GM23248 (cell line): ENCODE results near the gene C2CD2. TPM values are rescaled to one million over a fixed set of nuclear protein-coding genes. Genes with fewer than 3 reads are reported as not detected.

Source experiments
- DNase-seq: peaks from one replicate; pipeline ENCODE4 v3.0.0-alpha.2; 2015
- H2AFZ ChIP-seq: fragments of 200-600 bp; sonication (generic); 2 replicates; pipeline ENCODE4 v1.6.1; 2016; ENCODE audit warnings: antibody characterized with exemption
- H3F3A ChIP-seq: fragments of 200-600 bp; sonication (generic); 2 replicates; pipeline ENCODE4 v1.6.1; 2016; ENCODE audit warnings: mild to moderate bottlenecking, antibody characterized with exemption, mixed run types; ENCODE audit not compliant: insufficient read depth
- H3K27ac ChIP-seq: fragments of 200-600 bp; sonication (generic); 2 replicates; pipeline ENCODE4 v1.5.1; 2016; ENCODE audit warnings: mild to moderate bottlenecking
- H3K27me3 ChIP-seq: fragments of 200-600 bp; sonication (generic); replicated peaks from 2 replicates; pipeline ENCODE4 v1.6.1; 2016; ENCODE audit warnings: mild to moderate bottlenecking; ENCODE audit not compliant: insufficient read depth
- H3K36me3 ChIP-seq: fragments of 200-600 bp; sonication (generic); 2 replicates; pipeline ENCODE4 v1.6.1; 2016; ENCODE audit warnings: low read depth, mild to moderate bottlenecking
- H3K4me1 ChIP-seq: fragments of 200-600 bp; sonication (generic); 2 replicates; pipeline ENCODE4 v1.6.1; 2016; ENCODE audit warnings: mild to moderate bottlenecking; ENCODE audit not compliant: insufficient read depth
- H3K4me2 ChIP-seq: fragments of 200-600 bp; sonication (generic); one replicate; pipeline ENCODE4 v1.6.1; 2016; ENCODE audit warnings: mild to moderate bottlenecking; ENCODE audit not compliant: unreplicated experiment
- H3K4me3 ChIP-seq: fragments of 200-600 bp; sonication (generic); 2 replicates; pipeline ENCODE4 v1.5.1; 2016; ENCODE audit warnings: mild to moderate bottlenecking
- H3K79me2 ChIP-seq: fragments of 200-600 bp; sonication (generic); 2 replicates; pipeline ENCODE4 v1.6.1; 2016; ENCODE audit warnings: mild to moderate bottlenecking; ENCODE audit not compliant: insufficient read depth
- H3K9ac ChIP-seq: fragments of 200-600 bp; sonication (generic); 2 replicates; pipeline ENCODE4 v1.6.1; 2016; ENCODE audit warnings: mild to moderate bottlenecking
- H3K9me2 ChIP-seq: fragments of 200-600 bp; sonication (generic); 2 replicates; pipeline ENCODE4 v1.6.1; 2016; ENCODE audit warnings: mixed run types, mild to moderate bottlenecking, moderate library complexity; ENCODE audit not compliant: insufficient read depth
- H3K9me3 ChIP-seq: fragments of 200-600 bp; sonication (generic); one replicate; pipeline ENCODE4 v1.6.1; 2017; ENCODE audit warnings: low read depth
- H4K20me1 ChIP-seq: fragments of 200-600 bp; sonication (generic); 2 replicates; pipeline ENCODE4 v1.6.0; 2016; ENCODE audit not compliant: insufficient read depth
- EZH2 ChIP-seq: fragments of 200-600 bp; sonication (generic); IDR thresholded peaks from 2 replicates; pipeline ENCODE4 v1.6.1; 2018; ENCODE audit warnings: antibody characterized with exemption, mild to moderate bottlenecking; ENCODE audit not compliant: insufficient read depth, poor library complexity, severe bottlenecking
- EZH2phosphoT487 ChIP-seq: fragments of 200-600 bp; sonication (generic); IDR thresholded peaks from 2 replicates; pipeline ENCODE4 v1.6.1; 2018; ENCODE audit warnings: antibody characterized with exemption, moderate library complexity, mild to moderate bottlenecking, low read depth; ENCODE audit not compliant: insufficient read depth
- WGBS, 2 experiments: methylation state at CpG; one replicate each; pipeline ENCODE4 v1.1.6; 2015 to 2017; ENCODE audit warnings: low lambda C conversion rate in 2 of 2, low coverage in 1 of 2; ENCODE audit errors: missing lambda C conversion rate in 2 of 2; 5-methylcytosine and 5-hydroxymethylcytosine counted together
- in situ Hi-C: fragments of 300-500 bp; cut with MboI; formaldehyde crosslinking; loops from 2 replicates; pipeline ENCODE4 v1.15.0; 2020
- polyA plus RNA-seq: library from polyadenylated mRNA; unstranded; fragments of >200 nt; fragmentation: Nextera tagmentation; extraction: Ambion mirVana; gene quantifications from 2 replicates; pipeline ENCODE4 v1.2.1, GENCODE V29; 2016
- total RNA-seq: library from RNA; depleted of rRNA; stranded (reverse); fragments of >200 nt; shearing (Covaris generic); gene quantifications from 2 replicates; pipeline ENCODE4 v1.2.3, GENCODE V29; 2014

Gene C2CD2
- total and polyA plus RNA-seq, 2 experiments from 2014 or later: 7.6 to 12.2 TPM

DNA sequence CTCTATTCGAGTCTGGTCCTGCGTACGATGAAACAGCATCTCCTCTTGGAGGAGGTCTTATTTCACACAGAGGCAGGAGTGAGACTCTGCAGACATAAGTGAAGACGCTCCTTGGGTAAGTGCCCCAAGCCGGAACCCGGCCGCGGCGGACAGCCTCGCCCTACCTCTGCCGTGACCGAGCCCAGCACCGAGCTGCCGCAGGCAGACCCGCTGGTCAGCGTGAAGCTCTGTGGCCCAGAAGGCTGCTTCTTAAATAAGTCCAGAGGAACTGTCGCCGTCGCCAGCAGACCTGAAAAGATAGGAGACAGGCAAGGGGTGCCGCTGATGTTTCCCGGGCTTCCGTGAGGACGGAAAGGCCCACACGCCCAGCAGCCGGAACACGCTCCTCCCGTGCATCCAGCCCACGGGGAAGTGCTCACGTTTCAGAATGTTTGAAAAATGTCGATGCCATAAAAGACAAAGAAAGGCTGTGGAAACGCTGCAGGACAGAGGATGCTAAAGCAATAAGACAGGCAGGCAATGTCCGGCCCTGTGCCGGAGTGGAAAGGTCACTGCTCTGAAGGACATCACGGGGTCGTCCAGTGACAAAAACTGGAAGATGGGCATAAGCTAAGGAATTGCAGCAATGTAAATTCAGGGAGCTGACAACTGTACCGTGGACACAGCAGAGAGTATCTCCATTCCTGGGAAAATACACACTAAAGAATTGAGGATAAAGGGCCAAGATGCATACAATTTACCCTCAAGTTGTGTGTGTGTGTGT lies 46.1 kb downstream of the C2CD2 start:
- no peaks in the 10 kb centered on the region for H3K79me2 ChIP-seq
- no peak overlapping the region for H3K4me2 ChIP-seq
- TF ChIP-seq EZH2 (no peak), EZH2phosphoT487 (no peak)
- H4K20me1 ChIP-seq: no peaks in the 10 kb centered on the region
- H3F3A ChIP-seq: no peaks in the 10 kb centered on the region
- no peaks in the 10 kb centered on the region for H3K9me2 ChIP-seq
- WGBS, 2 experiments: 96% methylated on average over 36 of the region's 36 CpGs
- no peak overlapping the region for H3K27ac ChIP-seq
- no peaks in the 10 kb centered on the region for H3K27me3 ChIP-seq
- no peak overlapping the region for H3K4me3 ChIP-seq
- in situ Hi-C loops: no loop called here
- no peak for DNase-seq
- no peak overlapping the region for H3K9ac ChIP-seq
- peaks cover 18% of the 10 kb centered on the region for H3K36me3 ChIP-seq
- H3K9me3 ChIP-seq: no peaks in the 10 kb centered on the region
- H3K4me1 ChIP-seq: no peaks in the 10 kb centered on the region
- no peak overlapping the region for H2AFZ ChIP-seq

- WGBS, 2 experiments: 90 to 92% methylated on average over 14 of the region's 14 CpGs
- DNase-seq: no peak
- Histone ChIP-seq H3K79me2 (no peaks in the 10 kb centered on the region), H3K9me2 (no peaks in the 10 kb centered on the region), H3F3A (no peaks in the 10 kb centered on the region), H3K4me1 (no peaks in the 10 kb centered on the region), H3K4me3 (no peak overlapping the region), H3K4me2 (no peak overlapping the region), H3K27ac (no peak overlapping the region), H3K9me3 (no peaks in the 10 kb centered on the region), H3K27me3 (no peaks in the 10 kb centered on the region), H2AFZ (no peak overlapping the region), H3K36me3 (peaks cover 18% of the 10 kb centered on the region), H4K20me1 (no peaks in the 10 kb centered on the region), H3K9ac (no peak overlapping the region)
- in situ Hi-C loops: no loop called here
- TF ChIP-seq EZH2: no peak
- TF ChIP-seq EZH2phosphoT487: no peak
Measured at GRCh38 chr21:41906770-41907169, 47.0 kb downstream of the C2CD2 start.

- 88% methylated on average over 22 to 23 of the region's 23 CpGs for WGBS, 2 experiments
- H3K36me3 ChIP-seq: peaks cover 7% of the 10 kb centered on the region; the same call in 1 of the 2 replicates
Measured at GRCh38 chr21:41903559-41904351, 50.1 kb downstream of the C2CD2 start.

GRCh38 chr21:41902946-41903345 lies 50.9 kb downstream of the C2CD2 start:
- Histone ChIP-seq H3K79me2 (no peaks in the 10 kb centered on the region), H4K20me1 (no peaks in the 10 kb centered on the region), H2AFZ (no peak overlapping the region), H3K9me3 (no peaks in the 10 kb centered on the region), H3K9ac (no peak overlapping the region), H3K9me2 (no peaks in the 10 kb centered on the region), H3K4me1 (no peaks in the 10 kb centered on the region), H3K36me3 (peaks cover 3% of the 10 kb centered on the region; the same call in 1 of the 2 replicates), H3F3A (no peaks in the 10 kb centered on the region), H3K4me2 (no peak overlapping the region), H3K27ac (no peak overlapping the region), H3K4me3 (no peak overlapping the region), H3K27me3 (no peaks in the 10 kb centered on the region)
- no peak for TF ChIP-seq EZH2
- TF ChIP-seq EZH2phosphoT487: no peak
- 97 to 98% methylated on average over 8 of the region's 8 CpGs for WGBS, 2 experiments
- in situ Hi-C loops: no loop called here
- DNase-seq: no peak

More at GRCh38 chr21:41903559-41904351, 50.1 kb downstream of the C2CD2 start:
- no peaks in the 10 kb centered on the region for H3K4me1 ChIP-seq
- no peak overlapping the region for H3K27ac ChIP-seq
- TF ChIP-seq EZH2phosphoT487 (no peak), EZH2 (no peak)
- no peaks in the 10 kb centered on the region for H3K9me2 ChIP-seq
- no peaks in the 10 kb centered on the region for H3K27me3 ChIP-seq
- H3K4me2 ChIP-seq: no peak overlapping the region
- no peak overlapping the region for H2AFZ ChIP-seq
- no peaks in the 10 kb centered on the region for H3K79me2 ChIP-seq
- DNase-seq: no peak
- H4K20me1 ChIP-seq: no peaks in the 10 kb centered on the region
- no peaks in the 10 kb centered on the region for H3K9me3 ChIP-seq
- H3K4me3 ChIP-seq: no peak overlapping the region
- in situ Hi-C loops: no loop called here
- H3F3A ChIP-seq: no peaks in the 10 kb centered on the region
- H3K9ac ChIP-seq: no peak overlapping the region
